ENCODE data around the gene NEURL2. TPM values are rescaled to one million over a fixed set of nuclear protein-coding genes. Genes with fewer than 3 reads are reported as not detected.
"Not testable (repeated sequence)": the region's sequence is repeated elsewhere in the genome, so short reads cannot be mapped to it uniquely, and the experiment has no call there.

The NEURL2 gene
- total RNA-seq, 4 donors from 2014 or later = 8.5 to 32.0 (median 11.6) TPM

DNA sequence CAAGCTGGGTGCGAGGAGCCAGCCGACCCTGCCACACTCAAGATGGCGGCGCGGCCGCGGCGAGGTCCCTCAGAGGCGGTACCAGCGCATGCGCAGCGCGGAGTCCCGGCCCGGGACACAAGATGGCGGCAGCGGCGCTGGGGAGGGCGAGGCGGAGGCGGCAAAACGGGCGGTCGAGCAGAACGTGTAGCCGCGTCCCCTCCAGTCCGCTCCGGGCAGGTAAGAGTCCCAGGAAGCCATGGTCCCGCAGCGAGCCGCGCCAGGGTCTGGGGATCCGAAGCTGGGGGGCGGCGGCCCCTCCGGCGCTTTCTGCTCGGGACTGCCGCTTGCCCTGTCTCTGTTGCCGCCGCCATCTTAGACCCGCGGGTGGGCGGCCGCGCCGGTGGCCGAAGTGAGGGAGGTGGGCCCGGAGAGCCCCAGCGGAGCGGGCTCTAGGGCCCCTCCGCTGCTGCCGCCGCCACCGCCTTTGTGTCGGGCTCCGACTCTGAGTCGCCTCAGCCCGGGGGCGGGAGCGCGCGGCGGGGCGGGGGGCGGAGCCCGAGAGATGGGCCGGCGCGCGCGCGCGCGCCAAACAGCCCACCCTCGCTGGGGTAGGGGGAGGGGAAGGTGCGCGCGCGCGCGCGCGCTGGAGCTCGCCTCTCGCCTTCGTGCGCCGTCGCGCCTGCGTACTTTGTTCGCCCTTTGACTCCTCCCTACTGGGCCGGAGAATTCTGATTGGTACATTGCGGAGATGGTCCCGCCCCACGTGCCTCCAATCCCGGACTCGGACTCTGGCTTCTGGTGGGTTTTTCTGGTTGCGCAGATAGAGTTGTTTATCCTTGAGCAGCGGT lies 43.8 kb upstream of the NEURL2 start, which contains the start of gene PCIF1:
PCIF1 (plus strand) TSS at position 98 of the 830 bp plus-strand sequence. CDS start 4,317 bp downstream, outside the sequence.
- peak; percentile 94 for DNase-seq (ENCODE audit: low spot score)
- TF ChIP-seq, protein P1, sequence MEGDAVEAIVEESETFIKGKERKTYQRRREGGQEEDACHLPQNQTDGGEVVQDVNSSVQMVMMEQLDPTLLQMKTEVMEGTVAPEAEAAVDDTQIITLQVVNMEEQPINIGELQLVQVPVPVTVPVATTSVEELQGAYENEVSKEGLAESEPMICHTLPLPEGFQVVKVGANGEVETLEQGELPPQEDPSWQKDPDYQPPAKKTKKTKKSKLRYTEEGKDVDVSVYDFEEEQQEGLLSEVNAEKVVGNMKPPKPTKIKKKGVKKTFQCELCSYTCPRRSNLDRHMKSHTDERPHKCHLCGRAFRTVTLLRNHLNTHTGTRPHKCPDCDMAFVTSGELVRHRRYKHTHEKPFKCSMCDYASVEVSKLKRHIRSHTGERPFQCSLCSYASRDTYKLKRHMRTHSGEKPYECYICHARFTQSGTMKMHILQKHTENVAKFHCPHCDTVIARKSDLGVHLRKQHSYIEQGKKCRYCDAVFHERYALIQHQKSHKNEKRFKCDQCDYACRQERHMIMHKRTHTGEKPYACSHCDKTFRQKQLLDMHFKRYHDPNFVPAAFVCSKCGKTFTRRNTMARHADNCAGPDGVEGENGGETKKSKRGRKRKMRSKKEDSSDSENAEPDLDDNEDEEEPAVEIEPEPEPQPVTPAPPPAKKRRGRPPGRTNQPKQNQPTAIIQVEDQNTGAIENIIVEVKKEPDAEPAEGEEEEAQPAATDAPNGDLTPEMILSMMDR (IDR thresholded peaks at IDR 0.05) = no peak
- peak; percentile 95 for ATAC-seq (ENCODE audit: low FRiP score)

DNA sequence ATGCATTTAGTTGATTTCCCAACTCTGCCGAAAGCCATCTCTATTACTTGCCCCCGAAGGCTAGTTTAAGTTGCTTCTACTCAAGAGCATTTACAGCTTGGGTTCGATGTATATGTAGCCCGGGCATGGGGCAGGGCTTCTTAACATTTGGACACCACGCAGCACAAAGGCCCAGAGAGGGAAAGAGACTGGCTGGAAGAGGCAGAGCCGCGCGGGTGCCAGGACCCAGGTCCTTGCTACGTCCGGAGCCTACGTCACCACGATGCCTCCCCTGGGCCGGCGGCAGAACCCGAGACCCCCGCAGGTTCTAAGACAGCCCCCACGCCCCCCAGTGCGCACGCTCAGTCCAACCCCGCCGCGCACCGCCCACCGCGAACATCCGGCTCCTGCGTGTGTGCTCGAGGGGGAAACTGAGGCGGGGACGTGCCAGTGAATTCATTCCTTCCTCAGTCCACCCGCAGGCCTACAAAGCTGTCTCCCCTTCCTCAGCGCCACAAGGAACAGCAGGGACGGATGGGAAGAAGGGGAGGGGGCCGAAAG lies 43.1 kb upstream of the NEURL2 start:
- TF ChIP-seq, protein P1 (IDR thresholded peaks at IDR 0.05) = no peak
- peak; percentile 15 for ATAC-seq (ENCODE audit: low FRiP score)
- no peak for DNase-seq (ENCODE audit: low spot score)

DNA sequence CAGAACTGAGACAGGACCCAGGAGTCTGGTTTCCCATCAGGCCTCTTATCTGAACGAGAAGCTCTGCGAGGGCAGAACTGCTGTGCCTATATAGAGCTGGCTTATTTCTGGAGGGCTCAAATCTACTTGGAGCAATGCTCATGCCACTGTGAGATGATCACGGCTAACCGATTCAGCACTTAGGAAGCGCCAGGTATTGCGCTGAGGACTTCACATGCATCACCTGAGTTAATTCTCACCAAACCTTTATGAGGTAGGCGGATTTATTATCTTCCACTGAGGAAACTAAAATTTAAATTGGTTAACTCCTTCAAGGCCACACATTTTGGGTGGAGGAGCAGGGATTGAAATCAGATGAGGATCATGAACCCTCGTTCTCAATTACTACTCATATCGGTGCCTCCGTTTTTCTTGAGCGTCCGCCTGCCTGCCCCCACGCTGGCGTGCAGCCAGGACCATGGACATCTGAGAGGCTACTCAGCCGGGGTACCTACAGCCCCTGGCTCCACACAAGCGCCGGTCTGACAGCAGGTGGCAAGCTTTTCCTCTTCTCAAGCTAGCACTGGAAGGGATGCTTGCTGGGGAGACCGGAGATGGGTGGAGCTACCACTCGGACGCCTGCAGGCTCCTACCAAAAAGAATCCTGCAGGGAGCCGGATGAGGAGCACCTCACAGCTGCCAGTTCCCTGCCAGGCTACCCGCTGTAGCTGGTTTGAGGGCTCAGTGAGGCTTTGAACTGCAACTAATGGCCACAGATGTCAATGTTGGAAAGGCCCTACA lies 42.4 kb upstream of the NEURL2 start:
- DNase-seq (ENCODE audit: low spot score) (no peak), ATAC-seq (ENCODE audit: low FRiP score) (peak; percentile 49)
- TF ChIP-seq, protein P1 (IDR thresholded peaks at IDR 0.05) = no peak

DNA sequence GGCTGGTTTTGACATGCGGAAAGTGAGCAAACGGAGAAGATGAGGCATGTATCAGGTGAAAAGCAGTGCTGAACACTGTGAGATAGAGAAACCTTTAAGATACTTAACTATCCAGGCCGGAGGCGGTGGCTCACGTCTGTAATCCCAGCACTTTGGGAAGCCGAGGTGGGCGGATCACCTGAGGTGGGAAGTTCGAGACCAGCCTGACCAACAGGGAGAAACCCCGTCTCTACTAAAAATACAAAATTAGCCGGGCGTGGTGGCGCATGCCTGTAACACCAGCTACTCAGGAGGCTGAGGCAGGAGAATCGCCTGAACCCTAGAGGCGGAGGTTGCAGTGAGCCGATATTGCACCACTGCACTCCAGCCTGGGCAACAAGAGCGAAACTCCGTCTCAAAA lies 40.7 kb upstream of the NEURL2 start:
- ATAC-seq (ENCODE audit: low FRiP score); DNase-seq (ENCODE audit: low spot score): not testable (repeated sequence)

DNA sequence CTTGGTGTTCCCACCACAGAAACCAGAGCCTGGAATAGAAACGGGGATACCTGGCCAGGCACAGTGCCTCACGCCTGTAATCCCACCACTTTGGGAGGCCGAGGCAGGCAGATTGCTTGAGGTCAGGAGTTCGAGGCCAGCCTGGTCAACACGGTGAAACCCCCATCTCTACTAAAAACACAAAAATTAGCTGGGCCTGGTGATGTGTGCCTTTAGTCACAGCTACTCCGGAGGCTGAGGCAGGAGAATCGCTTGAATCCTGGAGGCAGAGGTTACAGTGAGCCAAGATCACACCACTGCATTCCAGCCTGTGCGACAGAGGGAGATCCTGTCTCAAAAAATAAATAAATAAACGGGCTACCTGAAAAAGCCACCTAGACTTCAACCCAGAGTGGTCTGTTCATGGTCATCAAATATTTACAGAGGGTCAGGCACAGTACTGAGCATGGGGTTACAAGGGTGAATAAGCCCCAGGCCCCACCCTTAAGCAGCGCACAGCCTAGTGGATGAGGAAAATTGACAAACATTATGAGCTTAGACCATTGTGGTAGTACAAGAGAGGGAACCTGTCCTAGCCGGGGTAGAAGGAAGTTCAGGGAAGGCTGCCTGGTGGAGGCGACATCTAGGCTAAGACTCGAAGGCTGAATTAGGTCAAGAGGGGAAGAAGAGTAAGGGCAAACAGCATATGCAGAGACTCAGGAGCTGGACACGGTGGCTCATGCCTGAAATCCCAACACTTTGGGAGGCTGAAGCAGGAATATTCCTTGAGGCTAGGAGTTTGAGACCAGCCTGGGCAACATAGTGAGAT lies 36.3 kb upstream of the NEURL2 start:
- no peak for ATAC-seq (ENCODE audit: low FRiP score)
- TF ChIP-seq, protein P1 (IDR thresholded peaks at IDR 0.05) = no peak
- no peak for DNase-seq (ENCODE audit: low spot score)

DNA sequence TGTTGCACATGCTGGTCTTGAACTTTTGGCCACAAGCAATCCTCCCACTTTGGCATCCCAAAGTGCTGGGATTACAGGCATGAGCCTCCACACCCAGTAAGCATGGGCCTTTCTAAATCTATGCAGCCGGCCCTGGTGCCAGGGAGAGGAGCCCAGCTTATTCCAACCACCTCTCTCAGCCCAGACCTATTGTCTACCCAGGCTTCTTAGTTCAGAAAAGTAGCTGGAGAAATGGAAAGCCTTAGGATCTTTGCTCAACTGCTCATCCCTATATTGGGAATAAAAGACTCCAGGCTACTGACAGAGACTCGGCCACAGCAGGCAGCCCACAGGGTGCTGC lies 35.7 kb upstream of the NEURL2 start:
- ATAC-seq (ENCODE audit: low FRiP score) = no peak
- TF ChIP-seq, protein P1 (IDR thresholded peaks at IDR 0.05) = no peak
- no peak for DNase-seq (ENCODE audit: low spot score)

Data from omental fat pad (tissue), 4 donors.